HL-60/S4 (cell line): ENCODE data around the gene KCNG2.
"Not testable (repeated sequence)": the region's sequence is repeated elsewhere in the genome, so short reads cannot be mapped to it uniquely, and the experiment has no call there.

ENCODE experiments used
- in situ Hi-C: fragments of 300-500 bp; cut with MboI; formaldehyde crosslinking; loops from 2 replicates; pipeline ENCODE4 v1.14.3; 2022; ENCODE audit warnings: low sequenced_read_pairs

Gene KCNG2, protein sequence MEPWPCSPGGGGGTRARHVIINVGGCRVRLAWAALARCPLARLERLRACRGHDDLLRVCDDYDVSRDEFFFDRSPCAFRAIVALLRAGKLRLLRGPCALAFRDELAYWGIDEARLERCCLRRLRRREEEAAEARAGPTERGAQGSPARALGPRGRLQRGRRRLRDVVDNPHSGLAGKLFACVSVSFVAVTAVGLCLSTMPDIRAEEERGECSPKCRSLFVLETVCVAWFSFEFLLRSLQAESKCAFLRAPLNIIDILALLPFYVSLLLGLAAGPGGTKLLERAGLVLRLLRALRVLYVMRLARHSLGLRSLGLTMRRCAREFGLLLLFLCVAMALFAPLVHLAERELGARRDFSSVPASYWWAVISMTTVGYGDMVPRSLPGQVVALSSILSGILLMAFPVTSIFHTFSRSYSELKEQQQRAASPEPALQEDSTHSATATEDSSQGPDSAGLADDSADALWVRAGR

DNA sequence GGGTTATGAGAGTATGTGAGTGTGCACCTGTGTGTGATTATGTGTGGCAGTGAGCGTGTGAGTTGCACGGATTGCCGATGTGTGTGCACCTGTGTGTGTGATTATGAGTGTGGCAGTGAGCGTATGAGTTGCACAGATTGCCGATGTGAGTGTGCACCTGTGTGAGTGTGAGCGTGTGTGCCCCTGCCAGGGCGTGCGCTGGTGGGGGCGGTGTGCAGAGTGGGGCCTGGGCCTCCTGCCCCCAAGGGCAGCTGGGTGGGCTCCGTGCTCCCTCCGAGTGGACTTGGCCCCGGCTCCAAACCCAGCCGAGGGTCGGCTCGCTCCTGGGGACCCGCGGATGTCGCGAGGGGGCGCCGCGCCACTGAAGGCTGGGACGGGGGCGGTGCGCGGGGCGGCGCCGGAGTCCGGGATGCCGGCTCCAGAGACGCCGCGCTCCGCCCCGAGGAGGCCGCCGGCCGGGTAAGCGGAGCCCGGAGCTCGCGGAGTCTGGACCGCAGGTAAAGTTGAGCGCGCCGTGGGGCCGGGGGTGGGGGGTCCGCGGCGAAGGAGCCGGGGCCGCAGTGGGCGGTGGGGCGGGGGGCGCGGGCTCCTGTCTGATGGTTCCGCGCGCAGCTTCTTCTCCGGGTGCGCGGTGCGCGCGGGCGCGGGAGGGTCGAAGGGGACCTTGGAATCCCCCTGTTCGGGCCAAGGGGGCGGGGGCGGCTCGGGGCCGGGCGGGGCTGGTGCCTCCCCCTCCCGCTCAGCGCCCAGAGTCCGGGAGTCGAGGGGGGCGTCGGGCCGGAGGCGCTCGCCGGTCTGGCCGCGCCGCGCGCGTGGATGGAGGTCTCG is at the start of gene KCNG2:
Gene KCNG2 (plus strand): TSS at position 421 of the 828 bp plus-strand sequence. CDS start 65,730 bp downstream, outside the sequence.
- in situ Hi-C loops: no loop called here

DNA sequence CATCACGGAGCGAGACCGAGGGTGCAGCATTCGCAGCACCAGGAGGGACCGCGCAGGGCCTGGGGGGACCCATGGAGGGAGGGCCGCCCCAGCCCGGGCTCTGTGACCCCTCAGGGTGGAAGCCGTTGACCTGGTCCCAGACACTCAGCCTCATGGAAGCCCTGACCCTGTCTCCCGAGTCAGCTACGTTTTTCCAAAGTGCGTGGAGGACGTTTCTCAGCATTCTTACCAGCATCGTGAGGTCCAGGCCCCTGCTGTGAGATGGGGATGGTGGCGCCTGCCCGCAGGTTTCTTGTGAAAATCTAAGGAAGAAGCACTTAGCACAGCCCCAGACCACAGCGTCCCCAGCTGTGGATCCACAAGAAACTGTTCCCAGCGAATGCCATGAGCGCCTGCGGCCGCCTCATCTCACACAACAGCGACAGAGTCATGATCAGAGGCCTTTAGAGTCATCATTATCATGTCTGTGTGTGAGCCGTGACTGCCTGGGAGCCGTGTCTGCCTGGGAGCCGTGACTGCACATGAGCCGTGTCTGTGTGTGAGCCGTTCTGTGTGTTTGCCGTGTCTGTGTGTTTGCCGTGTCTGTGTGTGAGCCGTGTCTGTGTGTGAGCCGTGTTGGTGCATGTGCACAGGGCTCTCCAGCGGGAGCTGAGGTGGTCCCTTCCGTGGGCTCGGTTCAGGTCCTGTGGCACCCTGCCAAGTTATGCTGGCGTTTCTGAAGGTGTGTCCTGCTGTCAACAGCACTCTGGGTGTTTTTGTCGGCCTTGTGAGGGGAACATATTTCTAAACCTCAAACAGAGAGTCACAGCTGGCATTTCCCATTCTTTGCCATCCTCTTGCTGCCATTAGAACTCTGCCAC is 49.2 kb upstream of the KCNG2 start:
- in situ Hi-C loops: no loop called here

DNA sequence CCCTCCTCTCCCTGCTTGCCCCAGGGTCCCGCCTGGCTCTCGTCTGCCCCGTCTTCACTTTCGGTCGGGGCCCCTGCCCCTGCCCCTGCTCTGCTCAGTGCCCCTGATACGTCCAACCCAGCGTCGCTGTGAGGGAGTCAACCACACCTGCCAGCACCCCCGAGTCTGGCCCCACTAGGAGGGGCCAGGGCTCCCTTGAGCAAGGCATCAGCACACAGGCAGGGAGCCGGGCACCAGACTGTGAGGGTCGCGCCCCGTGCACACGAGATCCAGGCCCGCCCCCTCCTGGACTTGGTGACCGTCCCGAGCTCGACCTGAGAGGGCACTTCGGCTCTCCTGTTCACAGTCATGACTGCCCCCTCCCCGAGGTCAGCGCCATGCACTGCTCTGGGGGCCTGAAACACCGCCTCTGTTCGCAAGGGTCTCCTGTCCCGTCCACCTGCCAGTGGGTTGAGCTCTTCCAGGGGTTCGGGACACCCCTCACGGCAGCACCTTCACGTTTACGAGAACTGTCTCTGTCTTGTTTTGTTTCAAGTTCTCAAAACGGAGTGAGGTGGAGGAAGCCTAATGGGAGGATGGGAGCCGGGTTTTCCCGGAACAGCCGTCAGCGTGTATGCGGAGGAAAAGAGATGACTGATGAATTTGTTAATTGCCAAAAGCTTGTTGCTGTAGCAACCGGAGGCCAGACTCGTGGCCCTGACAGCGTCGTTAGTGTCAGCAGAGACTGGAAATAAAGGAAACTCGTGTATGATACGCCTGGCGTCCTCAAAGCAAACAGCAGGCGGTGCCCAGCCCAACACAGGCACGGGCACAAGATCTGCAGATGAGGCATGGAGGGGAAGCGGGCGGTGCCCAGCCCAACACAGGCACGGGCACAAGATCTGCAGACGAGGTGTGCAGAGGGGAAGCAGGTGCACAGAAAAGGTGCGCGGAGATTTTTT is 48.2 kb upstream of the KCNG2 start:
- in situ Hi-C loops: no loop called here

DNA sequence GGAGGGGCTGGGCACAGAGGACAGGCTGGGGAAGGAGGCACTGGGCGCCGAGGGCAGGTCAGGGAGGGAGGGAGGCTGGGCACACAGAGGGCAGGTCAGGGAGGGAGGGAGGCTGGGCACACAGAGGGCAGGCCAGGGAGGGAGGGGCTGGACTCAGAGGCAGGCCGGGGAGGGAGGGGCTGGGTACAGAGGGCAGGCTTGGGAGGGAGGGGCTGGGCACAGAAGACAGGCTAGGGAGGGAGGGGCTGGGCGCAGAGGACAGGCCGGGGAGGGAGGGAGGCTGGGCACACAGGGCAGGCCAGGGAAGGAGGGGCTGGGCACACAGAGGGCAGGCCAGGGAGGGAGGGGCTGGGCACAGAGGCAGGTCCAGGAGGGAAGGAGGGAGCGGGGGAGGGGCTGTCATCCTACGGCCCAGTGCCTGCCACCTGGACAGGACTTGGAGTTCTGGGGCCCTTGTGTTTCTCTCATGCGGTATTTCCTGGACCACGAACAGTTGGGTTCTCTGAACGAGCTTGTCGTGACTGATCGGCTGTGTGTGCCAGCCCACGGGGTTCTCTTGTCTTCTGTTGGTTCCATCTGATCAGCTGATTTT is 46.7 kb upstream of the KCNG2 start:
- in situ Hi-C loops: no loop called here

DNA sequence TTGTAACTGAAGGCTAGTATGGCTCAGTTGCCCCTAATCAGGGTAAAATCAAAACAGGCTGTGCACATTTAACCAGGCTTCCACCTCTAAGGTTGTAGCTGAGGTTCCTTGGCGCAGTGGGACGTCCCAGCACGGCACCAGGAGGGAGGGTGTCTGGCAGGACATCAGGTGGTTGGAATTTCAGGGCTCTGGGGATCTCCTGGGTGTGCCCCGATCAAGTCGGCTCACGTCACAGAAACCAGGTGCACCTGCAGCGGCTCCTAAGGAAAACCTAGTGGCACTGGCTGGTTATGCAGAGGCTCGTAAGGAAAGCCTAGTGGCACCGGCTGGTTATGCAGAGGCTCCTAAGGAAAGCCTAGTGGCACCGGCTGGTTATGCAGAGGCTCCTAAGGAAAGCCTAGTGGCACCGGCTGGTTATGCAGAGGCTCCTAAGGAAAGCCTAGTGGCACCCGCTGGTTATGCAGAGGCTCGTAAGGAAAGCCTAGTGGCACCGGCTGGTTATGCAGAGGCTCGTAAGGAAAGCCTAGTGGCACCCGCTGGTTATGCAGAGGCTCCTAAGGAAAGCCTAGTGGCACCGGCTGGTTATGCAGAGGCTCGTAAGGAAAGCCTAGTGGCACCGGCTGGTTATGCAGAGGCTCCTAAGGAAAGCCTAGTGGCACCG is 45.7 kb upstream of the KCNG2 start:
- in situ Hi-C loops: not testable (repeated sequence)

DNA sequence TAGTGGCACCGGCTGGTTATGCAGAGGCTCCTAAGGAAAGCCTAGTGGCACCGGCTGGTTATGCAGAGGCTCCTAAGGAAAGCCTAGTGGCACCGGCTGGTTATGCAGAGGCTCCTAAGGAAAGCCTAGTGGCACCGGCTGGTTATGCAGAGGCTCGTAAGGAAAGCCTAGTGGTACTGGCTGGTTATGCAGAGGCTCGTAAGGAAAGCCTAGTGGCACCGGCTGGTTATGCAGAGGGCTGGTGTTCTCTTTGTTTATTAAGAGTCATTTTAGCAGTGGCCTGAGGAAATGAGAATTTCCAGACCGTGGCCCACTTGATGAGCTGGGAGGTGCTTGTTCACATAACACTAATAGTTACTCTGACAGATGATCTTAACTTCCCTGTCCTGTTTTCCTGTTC is 44.8 kb upstream of the KCNG2 start:
- in situ Hi-C loops: not testable (repeated sequence)

DNA sequence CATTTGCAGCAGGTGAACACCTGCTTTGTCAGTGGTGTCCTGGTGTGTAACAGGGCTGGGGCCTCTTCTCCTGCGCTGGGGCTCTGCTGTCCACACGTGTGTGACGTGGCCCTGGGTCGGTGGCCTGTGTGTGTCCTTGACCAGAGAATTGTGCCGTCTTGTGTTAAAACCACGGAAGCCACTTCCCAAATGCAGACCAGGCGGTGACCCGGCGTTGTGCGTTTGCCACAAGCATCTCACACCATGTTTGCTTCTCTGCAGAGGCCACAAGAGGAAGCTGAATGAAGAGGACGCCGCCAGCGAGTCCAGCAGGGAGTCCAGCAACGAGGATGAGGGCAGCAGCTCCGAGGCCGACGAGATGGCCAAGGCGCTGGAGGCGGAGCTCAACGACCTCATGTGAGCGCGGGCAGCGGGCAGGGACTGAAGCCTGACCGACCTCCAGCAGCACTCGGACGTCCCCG is 44.3 kb upstream of the KCNG2 start:
- in situ Hi-C loops: no loop called here

DNA sequence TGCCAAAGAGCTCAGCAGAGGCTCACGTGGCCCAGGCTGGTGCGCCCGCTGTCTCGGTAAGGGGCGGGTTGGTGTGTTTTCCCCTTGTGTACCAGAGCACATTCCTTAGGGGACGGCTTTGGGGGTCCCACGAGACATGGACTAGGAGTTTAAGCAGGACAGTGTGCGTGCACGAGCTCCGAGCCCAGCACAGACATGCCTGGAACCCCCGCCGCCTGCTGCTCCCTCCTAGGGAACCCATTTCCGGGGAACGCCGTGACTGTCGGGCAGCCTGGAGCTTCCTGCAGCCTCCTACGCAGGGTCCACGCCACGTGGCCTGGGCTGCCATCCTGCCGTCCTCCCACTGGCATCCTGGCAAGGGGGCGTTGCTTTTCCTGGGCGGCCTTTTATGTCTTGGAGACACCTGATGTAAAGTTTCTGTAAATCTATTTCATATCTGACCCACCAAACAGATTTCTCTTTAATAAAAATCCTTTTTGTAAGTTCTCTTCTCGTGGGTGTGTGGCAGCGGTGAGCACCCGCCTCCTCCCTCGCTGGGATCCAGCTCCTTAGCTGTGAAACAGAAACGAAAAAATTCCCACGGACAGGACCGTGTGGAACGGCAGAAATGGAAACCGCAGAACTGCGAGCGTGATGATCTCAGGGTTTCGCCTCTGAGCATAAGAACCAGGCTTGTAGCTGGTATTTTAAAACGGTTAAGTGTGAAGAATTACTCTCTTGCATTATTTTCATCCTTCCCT is 43.5 kb upstream of the KCNG2 start:
- in situ Hi-C loops: no loop called here

DNA sequence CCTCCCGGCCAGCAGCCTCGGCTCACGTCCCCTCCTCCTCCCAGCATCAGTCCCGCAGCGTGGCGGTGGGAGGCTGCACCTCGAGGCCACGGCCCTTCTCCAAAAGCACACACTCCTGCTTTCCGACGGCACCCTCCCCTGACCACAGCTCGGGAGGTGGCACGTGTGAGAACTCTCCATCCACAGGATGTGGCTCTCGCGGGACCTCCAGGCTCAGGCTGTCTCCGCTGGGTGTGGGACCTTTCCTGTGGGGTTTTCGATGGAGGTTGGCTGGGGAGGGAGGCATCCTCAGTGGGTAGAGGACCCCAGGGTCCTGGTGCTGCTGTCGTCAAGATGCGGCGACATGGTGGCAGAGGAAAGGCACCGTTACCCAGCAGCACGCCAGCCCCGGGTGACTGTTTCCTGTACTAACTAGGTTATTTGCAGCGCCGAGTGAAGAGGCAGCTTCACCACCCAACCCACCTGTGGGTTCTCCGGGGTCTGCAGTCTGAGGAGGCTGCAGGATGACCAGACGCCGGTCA is 42.8 kb upstream of the KCNG2 start:
- in situ Hi-C loops: no loop called here

DNA sequence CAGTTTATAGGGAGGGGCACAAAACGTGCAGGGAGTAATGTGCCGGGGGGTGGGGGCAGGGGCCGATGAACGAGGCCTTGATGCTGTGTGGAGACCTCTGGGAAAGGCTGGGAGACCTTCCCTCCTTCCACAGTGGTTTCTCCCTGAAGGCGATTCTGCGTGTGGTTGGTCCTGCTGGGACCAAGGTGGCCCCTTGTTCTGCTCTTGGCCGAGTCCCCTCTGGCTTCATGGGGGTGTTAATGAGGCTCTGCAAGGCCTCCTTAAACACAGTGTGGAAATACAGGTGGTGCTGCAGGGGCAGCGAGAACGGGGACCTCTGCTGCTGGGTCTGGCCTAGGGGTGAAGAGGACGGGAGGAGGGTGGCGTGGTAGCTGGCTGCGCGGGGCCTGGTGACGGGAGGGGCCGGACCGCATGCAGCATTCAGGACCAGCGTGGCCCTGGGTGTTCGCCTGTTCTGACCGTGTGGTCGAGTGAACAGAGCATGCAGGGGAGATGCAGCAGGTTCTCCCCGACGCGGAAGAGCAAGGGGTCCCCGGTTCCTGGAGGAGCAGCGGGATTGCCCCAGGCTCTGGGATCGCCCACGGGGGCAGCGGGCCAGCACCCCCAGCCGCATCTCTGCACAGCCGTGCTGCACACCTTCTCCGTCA is 42.1 kb upstream of the KCNG2 start:
- in situ Hi-C loops: no loop called here

DNA sequence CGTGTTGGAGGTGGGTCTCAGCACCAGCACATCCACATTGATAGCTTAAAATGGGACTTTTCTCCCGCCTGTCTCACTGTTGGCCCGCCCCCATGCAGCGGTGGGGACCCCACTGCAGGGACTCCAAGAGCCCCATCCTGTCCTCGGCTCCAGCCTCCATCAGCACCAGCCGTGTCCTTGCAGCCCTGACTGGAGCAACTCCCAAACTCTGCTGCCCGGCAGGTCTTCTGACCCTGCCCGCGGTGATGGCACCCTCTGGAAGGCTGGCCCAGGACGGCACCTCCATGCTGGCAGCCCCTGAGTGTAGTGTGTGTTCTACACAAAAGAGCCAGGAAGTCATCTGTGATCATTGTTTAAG is 41.6 kb upstream of the KCNG2 start:
- in situ Hi-C loops: no loop called here

DNA sequence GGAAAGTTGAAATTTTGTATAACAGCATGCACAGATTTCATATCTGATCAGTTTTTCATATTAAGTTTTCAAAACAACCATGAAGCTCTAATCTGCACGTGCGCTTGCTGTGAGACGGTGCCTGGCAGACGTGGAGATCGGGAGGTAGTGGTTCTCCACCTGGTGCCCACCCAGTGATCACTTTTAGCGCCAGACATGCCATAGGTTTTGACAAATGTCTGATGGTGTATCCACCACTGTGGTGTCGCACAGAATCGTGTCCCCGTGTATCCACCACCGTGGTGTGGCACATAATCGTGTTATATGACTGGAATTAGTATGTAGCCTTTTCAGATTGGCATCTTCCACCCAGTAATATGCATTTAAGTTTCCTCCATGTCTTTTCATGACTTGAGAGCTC is 40.9 kb upstream of the KCNG2 start:
- in situ Hi-C loops: no loop called here

DNA sequence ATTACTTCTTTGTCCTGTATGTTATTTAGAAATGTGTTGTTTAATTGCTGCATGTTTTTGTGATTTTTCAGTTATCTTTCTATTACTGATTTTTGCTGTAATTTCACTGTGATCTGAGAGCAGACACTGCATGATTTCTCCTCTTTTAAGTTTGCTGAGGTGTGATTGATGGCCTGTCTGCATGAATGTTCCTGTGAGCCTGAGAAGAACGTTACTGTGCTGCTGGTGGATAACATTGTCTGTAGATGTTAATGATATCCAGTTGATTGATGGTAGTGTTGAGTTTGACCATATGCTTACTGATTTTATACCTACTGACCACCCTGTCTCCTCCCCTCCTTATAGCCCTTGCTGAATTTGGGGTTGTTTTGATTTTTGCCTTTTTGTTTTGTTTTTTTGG is 37.4 kb upstream of the KCNG2 start:
- in situ Hi-C loops: no loop called here

DNA sequence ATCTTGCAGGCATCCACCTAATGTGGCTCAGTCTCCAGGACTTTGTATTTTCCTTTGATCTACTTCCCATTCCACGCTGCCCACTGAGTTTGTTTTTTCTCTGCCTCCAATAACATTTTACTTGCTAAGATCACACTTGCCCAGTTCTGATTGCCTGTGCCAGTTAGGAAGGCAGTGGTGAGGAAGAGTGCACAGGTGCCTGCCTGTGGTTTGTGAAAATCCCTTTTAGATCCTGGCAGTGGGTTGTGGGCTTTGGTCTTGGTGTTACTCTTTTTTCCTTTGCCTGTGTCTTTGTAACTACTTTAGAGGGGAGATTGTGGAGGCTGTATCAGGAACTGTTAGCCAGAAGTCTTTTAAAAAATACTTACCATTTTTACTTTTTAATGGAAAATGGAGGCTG is 36.9 kb upstream of the KCNG2 start:
- in situ Hi-C loops: no loop called here

DNA sequence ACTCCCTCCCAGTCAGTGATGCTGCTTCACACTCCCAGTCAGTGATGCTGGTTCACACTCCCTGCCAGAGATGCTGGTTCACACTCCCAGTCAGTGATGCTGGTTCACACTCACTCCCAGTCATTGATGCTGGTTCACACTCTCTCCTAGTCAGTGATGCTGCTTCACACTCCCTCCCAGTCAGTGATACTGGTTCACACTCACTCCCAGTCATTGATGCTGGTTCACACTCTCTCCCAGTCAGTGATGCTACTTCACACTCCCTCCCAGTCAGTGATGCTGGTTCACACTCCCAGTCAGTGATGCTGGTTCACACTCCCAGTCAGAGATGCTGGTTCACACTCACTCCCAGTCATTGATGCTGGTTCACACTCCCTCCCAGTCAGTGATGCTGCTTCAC is 34.3 kb upstream of the KCNG2 start:
- in situ Hi-C loops: no loop called here

DNA sequence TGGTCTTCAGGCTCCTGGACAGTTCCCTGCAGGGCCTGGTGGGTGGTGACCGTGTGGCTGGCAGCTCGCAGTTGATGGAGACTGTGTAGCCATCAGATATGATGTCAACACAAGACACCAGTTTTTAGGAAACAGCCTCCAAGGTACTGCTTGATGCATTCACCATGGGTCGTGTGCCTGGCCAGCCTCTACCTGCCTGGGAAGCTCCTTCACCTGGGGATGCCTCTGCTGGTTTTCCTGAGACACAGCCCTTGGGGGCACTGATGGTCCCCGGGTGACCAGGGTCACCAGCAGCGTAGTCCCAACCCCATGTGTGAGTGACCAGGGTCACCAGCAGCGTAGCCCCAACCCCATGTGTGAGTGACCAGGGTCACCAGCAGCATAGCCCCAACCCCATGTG is 33.6 kb upstream of the KCNG2 start:
- in situ Hi-C loops: no loop called here

DNA sequence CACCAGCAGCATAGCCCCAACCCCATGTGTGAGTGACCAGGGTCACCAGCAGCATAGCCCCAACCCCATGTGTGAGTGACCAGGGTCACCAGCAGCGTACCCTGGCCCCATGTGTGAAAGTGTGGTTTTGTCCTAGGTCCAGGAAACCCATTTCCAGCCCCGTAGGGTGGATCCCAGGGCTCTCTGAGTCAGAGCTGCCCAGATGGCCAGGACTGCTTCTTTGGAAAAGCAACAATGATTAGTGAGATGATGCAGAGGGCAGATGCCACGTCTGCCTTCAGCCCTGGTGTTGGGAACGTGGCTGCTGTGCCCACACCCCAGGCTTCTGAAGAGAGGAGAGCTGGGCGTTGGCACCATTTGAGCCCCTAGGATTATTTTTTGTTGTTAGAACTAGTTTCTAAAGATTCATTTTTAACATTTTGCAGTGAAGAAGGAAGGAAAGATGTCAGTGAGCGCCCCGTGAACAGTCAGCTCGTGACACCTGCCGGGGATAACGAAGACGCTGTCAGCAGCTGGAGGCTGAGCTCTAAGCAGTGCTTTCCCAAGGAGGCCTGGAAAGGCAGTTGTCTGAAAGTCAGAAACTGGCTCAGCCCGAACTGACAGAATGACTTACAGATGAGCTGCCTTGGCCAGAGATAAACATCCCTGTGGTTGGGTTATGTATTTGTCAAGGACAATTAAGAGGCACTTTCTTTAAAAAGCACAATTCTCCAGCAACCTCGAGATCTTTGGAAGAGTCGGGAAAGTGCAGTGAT is 32.1 kb upstream of the KCNG2 start:
- in situ Hi-C loops: no loop called here
